Amygdala (tissue), 56 donors: ENCODE results near the gene TUBB2B.

Experiments
- DNase-seq, 56 donors: peaks; one replicate each; lab custom pipeline; 2025; lab: John Stamatoyannopoulos, UW

The TUBB2B gene

GRCh38 chr6:3236005-3236404 is 8.6 kb upstream of the TUBB2B start:
- no peak for DNase-seq

- no peak for DNase-seq
Observed at GRCh38 chr6:3235486-3235885, 8.0 kb upstream of the TUBB2B start.

DNA sequence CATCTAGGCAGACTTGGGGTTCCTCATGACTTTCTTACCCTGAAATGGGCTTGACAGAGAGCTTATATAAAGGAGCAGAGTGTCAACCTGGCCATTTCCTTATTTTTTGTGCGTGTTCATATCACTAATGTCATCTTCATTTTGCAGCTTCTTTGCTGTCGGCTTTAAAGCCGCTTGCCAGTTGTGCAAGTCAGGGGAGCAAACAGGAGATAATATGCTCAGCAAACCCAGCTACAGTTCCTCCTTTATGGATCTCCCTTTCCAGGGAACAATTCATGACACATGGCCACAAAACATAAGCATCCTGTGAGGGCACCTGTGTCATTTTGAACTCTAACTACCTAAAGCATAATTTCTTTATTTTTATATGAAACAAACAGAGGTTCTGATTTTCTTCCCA is 6.5 kb upstream of the TUBB2B start:
- no peak for DNase-seq

- DNase-seq = no peak
Observed at GRCh38 chr6:3233321-3233720, 5.9 kb upstream of the TUBB2B start.

GRCh38 chr6:3232017-3232945 is 4.8 kb upstream of the TUBB2B start:
- peak in 3 of 56 donors; percentile 20 to 71 (median 66) for DNase-seq

DNA sequence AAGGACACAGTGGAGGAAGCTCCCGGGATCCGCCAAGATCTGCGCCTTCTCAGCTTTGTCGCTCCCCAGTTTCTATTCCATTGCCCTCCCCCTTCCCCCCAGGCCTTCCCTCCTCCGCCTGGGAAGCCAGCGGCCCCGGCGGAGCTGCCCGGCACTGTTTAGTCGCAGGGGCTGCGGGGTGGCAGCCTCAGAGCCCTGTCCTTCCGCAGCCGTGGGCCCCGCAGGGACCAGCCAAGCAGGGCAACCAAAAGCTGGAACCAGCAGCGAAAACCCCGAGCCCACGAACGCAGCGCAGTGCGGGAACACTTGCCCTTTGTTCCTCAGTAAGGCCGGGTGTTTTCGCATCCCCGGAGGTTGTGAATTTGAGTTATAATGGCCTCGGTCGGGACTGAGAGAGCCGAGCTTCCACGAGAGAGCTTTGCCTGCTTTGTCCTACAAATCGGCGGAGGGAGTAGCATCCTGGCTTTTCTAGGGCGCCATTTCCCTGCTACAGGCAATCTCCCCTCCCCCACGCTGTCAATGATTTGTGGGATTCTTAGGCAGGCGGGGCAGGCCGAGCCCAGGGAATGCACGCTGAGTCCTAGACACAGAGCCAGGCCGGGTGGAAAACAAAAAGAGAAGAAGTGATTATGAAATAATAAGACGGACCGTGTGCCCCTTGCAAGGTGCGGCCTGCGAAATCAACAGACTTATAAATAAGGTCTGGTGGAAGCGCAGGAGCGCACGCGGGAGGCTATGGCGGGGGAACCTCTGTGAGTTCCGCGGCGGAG is 4.0 kb upstream of the TUBB2B start:
- DNase-seq = peak in 53 of 56 donors; percentile 35 to 86 (median 65)

- peak in 33 of 56 donors; percentile 26 to 81 (median 59) for DNase-seq
Observed at GRCh38 chr6:3230900-3231246, 3.4 kb upstream of the TUBB2B start.

DNA sequence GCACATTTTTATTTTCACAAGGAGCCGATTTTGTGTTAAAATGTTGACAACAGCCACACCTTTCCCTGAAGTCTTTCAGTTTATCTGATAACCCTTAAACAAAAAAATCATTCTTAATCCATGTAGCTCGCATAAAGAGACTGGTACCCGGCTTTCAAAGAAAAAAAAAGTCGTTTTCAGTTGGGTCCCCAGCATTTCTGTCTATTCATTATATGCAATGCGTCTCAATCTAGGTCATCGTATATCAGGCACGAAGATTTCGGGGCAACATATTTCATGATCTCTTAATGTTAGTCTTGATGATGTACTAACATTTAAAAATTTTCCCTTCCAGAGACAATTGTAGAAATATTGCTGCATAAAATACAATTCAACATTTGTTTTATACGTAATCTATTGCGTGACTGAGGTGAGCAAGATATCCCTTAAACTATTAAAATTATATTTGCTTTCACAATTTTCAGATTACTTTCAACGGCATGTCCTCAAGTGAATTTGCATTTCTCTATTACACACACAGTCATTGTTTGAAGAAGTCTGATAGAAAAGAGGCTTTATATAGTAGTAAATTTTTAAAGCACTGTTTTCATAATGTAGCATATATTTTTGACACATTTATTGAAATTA is 2.9 kb upstream of the TUBB2B start:
- DNase-seq = no peak

DNA sequence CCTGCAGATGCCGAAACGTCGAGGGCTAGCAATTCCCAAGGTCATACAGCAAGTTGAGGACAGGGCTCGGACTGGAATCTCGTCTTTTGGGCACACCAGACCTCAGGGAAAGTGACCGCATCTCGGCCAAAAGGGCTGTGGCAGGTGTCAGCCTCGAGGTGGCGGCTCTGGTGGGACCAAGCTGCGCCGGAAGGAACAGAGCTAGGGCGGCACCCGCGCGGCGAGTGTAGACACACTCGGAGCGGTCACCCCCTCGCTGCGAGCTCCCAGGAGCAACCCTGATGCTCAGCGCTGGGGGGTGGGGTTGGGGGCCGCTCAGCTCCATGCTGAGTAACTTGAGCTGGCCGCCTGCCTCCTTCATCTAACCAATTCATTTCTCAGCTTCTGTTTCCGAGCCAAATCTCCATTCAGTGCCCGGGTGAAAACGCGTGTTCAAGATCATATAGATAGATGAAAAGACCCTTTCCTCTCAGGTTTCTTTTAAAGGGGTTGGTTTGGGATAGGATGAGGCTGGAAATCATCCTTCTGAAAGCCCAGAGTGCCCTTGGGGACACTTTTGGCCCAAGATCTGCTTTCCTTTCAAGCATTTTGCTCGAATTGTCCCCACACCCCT is 2.2 kb upstream of the TUBB2B start:
- DNase-seq = peak in 23 of 56 donors; percentile 21 to 62 (median 39)

DNA sequence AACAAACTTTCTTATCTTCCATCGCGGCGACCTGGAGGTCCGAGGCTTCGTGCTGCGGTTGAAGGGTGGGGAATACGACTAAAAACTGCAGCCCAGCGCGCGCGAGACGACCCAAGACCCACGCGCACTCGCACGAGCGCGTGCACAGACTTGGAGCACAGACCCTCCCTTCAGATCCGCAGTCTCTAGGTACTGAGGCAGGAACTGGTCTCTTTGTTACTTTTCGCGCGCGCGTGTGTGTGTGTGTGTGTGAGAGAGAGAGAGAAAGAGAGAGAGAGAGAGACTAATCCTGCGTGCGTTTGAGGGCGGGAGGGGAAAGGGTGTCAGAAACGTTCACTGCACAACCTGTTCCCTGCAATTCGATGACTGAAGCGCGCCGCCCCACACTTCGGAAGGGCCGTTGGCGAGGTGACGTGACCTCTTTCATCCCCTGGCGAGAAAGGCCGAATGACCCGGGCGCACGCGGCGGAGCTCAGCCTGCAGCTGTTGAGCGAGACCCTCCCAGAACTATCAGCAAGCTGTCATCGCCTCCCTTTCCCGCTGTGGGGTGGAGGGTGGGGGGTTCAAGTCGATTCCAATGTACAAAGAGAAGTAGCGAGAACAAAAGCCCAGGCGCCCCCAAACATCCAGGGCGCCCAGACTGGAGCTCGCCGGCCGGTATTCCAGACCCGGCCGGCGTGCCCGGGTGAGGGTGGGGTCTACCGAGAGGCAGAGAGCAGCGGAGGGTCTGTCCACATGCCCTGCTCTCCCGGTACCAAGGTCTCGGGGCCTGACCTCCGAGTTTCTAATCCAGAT is 1.5 kb upstream of the TUBB2B start:
- peak in 10 of 56 donors; percentile 12 to 52 (median 42) for DNase-seq

GRCh38 chr6:3228046-3228671 is 706 bp upstream of the TUBB2B start:
- DNase-seq = peak in 14 of 56 donors; percentile 10 to 77 (median 41)

DNA sequence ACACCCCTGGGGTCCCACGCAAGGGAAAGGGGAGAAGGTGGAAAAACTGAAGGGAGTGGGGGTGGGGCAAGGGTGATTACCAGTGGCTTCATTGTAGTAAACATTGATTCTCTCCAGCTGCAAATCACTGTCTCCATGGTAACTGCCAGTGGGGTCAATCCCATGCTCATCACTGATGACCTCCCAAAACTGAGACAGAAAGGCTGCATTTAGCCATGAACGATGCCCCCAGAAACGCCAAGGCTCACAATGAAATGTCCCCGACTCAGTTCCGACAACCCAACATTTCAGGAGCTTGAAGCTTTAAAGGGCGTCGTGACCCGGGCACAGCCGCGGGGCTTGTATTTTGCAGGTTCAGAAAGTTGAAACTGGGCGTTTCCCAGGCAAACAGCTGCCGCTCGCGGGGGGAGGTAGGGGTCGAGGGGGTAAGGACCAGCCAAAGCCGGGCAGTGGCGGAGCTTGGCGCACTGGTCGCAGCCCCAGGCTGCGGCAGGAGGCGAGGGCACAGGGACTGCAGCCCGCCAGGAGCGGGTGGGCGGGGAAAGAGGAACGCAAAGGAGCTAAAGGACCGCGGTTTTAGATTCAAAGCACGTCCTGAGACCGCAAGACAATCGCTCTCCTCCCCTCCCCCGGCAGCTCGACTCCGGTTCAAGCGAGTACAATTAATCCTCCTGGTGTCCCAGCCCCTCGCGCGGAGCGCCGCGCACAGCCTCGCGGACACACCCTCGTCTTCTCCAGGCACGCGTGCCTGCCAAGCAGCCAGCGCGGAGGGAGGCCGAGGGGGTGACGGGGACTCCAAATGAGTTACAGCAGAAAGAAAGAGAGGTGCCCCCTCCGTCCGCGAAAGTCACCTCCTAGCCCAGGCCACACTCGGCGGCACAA is 731 bp downstream of the TUBB2B start:
- DNase-seq = peak in 23 of 56 donors; percentile 19 to 60 (median 42)

DNA sequence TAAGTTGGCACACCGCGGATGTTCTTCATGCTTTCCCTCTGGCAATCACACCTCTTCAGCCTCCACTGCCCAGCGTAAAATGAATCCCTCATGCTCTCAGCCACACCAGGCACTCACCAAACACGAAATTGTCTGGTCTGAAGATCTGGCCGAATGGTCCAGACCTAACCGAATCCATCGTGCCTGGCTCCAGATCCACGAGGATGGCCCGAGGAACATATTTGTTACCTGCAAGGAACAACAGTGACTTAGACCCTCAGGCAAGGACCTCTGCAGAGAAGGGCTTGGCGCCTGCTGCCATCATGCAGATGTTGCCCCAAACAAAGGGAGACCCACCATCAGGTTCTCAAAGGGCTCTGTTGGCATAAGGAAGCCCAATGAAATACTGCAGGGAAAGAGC is 1.4 kb downstream of the TUBB2B start:
- DNase-seq = peak in 1 of 56 donors; percentile 29

DNA sequence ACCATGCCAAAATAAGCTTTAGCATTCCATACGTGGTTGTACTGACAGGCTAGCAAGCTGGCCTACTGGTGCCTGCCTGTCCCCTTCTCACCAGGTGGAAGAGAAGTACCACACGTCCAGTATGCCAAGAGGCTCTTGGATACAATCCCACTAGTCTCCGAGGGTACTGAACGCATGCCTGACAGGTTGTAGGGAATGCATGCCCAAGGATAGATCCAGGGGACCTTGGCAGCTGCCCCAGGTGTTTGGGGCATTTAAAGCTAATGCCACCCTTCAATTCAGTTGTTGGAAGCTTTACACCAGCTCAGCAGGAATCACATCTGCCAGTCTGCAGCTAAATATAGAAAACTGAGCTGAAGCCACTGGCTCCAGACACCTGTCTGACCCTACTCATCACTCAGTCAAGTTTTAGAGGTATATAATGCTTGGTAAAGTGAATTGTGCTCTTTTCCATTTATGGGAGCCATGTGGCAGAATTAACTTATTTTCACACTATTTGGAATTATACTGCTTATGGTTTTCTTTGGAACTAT is 4.9 kb downstream of the TUBB2B start:
- DNase-seq = no peak

DNA sequence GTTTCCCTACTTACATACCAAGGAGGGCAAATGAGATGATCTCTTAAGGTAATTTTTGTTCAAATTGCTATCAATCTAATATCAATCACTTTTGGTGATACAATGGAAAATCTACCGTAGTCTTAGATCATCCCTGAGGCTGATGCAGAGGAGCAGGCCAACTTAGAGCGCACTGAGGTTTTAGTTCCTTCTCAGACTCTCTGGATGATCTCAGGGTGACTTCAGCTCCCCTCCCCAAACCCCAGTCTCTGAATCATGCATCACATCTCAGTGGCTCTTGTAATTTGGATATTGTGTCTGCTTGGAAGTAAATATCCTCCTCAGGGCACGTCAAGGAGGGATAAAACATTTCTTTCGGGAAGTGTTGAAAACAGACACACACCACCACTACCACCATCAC is 5.9 kb downstream of the TUBB2B start:
- no peak for DNase-seq

DNA sequence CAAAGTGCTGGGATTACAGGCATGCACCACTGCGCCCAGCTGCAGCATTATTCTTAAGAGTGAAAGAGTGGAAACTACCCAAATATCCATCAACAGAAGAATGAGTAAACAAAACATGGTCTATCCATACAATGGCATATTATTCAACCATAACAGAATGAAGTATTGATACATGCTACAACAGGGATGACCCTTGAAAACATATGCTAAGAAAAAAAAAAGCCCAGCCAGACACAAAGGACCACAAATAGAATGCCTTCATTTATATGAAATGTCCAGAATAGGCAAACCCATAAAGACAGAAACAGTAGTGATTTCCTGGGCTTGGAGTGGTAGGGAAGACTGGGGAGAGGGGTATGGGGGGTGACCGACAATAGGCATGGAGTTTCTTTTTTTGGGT is 7.1 kb downstream of the TUBB2B start:
- no peak for DNase-seq

DNA sequence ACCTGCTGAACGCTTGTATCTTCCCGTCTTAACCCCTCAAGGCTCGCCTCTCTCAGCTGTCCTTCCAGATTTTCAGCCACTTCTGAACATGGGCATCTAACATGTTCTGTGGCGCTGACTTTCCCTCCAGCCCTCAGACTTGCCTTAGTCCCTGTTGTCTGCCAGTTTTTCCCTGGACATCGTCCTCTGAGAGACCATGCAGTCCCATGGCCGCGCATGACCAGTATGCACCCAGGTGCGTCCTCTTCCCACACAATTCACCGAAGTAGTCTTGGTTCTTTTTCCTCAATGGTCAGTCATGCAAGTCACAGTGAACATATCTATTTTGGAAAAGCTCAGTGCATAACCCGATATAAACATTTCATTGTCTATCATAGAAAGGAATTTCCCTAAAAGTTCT is 9.2 kb downstream of the TUBB2B start:
- no peak for DNase-seq

- no peak for DNase-seq
Observed at GRCh38 chr6:3217286-3217685, 10.2 kb downstream of the TUBB2B start.
